SKM-1 (cell line): ENCODE data around the gene GRAP.

Experiments
- DNase-seq: peaks from one replicate; lab custom pipeline; 2025; ENCODE audit not compliant: unreplicated experiment; lab: John Stamatoyannopoulos, UW

The GRAP gene

GRCh38 chr17:18986541-18987229 is 60.1 kb downstream of the GRAP start:
- no peak for DNase-seq

- DNase-seq = no peak
Measured at GRCh38 chr17:18985475-18985874, 61.3 kb downstream of the GRAP start.

DNA sequence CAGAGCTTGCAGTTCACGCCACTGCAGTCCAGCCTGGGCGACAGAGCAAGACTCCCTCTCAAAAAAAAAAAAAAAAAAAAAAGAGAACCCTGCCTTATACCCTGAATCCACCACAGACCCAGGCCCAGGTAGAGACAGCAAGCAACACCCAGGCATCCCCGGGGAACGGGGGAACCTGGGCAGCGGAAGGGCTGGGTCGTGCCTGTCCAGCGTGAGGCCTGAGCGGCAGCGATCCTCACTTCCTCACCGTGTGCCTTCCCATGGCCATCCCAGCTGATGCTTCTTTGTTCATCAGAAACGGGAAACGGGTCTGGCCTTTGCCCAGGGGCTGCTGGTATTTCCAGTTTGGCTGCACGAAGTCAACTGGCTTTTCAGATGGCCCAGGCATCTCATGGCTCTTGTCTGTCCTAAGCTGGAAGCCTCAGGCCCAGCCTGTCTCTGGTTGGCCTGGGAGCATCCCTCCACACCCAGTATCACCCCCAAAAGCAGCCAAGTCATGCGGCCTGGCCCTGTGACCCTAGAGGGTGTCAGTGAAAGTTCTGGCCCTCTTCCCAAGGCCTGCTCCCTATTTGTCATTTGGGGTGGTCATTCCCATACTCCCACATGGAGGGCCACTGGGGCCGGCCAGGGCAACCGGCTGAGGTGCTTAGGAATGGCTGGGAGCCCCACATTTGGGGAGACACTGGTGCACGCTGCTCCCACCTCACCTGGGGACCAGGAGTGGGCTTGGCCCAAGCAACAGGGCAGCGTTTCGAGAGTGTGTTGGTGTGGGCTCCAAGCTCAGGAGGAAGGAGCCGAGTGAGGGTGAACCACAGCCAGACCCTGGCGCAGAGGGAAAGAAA is 62.3 kb downstream of the GRAP start:
- no peak for DNase-seq

- no peak for DNase-seq
Measured at GRCh38 chr17:18981642-18982424, 64.9 kb downstream of the GRAP start.

DNA sequence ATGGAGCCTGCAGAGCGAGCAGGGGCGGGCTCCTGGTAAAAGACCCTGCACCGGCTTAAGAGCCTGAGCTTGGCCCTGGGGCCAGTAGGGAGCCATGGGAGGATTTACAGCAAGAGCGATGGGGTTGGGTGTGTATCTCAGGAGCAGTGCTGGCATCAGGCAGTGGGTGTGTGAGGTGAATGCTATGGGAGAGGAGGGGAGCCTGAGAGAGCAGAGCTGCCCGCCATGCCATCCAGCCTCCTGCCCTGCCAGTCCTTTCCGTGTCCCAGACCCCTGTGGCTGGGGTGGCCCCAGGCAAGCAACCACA is 65.5 kb downstream of the GRAP start:
- no peak for DNase-seq

DNA sequence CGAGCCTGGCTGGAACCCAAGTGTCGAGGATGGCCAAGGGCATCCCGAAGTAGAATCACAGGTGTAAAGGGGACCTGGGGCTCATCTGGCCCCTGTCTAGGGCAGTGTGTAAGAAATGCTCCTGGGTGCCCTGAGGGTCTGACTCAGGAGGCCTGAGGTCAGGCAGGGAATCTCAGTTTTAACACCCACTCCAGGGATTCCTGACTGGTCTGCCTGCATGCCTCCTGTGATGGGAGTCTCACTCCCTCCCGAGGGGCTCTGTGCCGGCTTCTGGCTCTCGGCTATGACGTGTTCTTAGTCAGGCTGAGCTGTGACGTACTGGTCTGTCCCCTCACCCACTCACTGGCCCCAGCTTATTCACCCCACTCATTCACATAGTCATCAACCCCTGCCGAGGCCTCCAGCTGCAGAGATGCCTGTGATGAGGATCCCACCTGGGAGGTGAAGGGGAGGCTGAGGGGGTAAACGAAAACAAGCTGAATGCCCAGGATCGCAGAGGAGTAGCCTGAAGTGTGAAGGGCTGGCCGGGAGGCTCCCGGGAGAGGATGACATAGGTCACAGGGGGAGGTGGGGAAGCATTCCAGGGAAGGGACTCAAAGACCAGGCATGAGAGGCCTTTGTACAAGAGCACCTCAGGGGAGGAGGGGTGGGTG is 65.9 kb downstream of the GRAP start:
- no peak for DNase-seq

GRCh38 chr17:18978655-18979054 is 68.1 kb downstream of the GRAP start:
- DNase-seq = no peak

GRCh38 chr17:18978050-18978449 is 68.7 kb downstream of the GRAP start:
- DNase-seq = no peak

DNA sequence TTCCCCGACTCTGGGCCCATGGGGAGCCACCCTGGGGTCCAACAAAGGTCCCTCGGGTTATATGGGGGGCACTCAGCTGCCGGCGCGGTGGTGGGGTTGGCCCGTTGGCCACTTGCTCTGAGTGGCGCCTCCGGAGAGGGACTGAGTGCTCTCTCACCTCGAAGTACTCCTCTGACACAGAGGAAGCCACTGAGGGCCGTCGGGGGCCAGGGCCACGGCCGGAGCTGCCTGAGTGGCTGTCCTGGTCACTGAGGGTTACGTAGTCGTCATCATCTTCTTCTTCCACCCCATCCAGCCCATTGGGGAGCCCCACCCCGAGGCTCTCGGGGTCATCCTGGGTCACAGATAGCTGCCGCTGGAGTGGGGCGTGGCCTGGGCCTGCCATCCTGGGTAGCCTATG is 69.1 kb downstream of the GRAP start:
- DNase-seq = no peak

GRCh38 chr17:18977021-18977420 is 69.7 kb downstream of the GRAP start:
- DNase-seq = no peak

GRCh38 chr17:18976201-18976600 is 70.6 kb downstream of the GRAP start:
- DNase-seq = no peak

DNA sequence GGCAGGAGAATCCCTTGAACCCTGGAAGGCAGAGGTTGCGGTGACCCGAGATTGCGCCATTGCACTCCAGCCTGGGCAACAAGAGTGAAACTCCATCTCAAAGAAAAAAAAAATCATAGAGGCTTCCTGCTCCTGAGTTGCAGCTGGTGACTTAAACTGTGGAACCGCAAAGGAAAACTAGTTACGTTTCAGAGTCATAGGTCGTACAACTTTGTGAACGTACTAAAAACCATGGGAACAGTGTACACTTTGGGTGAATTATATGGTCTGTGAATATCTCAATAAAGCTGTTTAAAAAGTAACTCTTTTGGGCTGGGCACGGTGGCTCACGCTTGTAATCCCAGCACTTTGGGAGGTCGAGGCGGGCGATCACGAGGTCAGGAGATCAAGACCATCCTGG is 71.2 kb downstream of the GRAP start:
- DNase-seq = no peak

DNA sequence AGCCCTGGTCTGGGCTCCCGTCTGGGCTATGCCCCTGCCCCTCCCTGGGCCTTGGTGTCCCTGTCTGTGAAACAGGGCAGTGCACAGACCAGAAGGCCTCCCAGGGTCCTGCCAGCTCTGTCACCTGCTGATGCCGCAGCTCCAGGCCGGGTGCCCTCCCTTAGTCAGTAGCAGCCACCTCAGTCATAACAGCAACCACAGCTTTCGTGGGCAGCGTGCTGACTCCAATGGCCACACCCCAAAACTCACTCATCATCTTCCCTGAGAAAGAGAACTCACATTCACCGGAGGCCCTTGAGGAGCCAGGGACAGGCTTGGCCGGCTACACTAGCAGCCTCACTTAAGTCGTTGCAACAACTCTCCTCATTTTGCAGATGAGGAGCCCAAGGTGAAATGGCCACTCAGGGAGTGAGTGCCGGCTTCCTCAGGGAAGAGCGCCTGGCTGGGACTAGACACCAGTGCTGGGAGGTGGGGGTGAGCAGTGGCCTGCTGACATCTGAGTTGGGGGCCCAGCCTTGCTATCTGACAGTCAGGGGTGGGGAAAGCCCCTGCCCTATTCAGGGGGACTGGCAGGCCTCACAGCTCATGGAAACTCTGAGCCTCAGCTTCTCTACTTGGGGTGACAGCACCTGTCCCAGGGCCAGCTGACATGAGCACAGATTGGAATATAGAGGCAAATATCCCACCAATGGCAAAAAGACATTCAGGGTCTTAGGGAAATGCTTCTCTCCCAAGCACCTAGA is 72.2 kb downstream of the GRAP start:
- DNase-seq = no peak

DNA sequence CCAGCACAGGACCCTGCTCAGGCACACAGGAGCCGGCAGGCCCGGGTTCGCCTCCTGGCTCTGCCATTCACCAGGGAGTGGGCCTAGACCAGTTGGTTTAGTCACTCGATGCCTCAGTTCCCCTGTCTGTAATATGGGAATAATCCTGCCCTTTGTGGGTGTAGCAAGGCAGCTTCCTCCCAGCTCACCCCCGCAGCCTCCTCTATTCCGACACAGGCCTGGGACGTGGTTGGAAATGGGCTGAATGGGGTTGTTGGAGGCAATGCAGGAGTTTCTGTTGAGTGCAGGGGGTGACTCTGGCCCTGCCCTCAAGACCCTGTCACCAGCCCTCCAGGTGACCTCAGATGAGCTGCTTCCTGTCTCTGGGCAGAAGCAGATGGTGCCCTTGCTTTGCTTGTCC is 75.0 kb downstream of the GRAP start:
- no peak for DNase-seq
